Measurements from ENCODE around the gene CYSRT1. TPM values are rescaled to one million over a fixed set of nuclear protein-coding genes. Genes with fewer than 3 reads are reported as not detected.
"Not testable (repeated sequence)": the region's sequence is repeated elsewhere in the genome, so short reads cannot be mapped to it uniquely, and the experiment has no call there.

The CYSRT1 gene
- total RNA-seq, 1 experiment from 2014 or later = 1.4 TPM

DNA sequence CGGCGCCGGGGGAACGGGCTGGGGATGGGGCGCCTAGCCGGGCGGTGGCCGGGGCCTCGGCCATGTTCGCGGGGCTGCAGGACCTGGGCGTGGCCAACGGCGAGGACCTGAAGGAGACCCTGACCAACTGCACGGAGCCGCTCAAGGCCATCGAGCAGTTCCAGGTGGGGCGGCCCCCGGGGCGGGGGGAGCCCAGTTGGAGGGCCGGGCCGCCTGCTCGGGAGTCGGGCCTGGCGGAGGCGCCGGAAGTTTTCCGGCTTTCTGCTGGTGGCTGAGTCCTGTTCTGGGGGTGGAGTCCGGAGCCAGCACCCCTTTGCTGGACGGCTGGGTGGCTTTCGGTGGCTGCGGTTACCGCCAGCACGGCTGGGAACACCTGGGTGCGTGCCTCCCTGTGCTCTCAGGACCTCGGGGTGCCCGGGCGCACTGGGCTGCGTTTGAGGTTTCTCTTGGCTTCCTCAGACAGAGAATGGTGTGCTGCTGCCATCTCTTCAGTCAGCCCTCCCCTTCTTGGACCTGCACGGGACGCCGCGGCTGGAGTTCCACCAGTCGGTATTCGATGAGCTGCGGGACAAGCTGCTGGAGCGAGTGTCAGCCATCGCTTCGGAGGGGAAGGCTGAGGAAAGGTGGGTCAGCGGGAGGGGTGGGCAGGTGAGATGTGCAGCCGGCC is 30.6 kb downstream of the CYSRT1 start:
- intact Hi-C loops (cut with micrococcal nuclease) = no loop called here
- BruUV-seq (replicated peaks) = no TSS peak
- H3K4me3 Mint-ChIP-seq (ENCODE audit: unreplicated experiment) = peak overlapping the region; percentile 82
- no peaks in the 10 kb centered on the region for H3K27me3 Mint-ChIP-seq (ENCODE audit: insufficient read depth, unreplicated experiment)
- H3K9me3 Mint-ChIP-seq (ENCODE audit: unreplicated experiment) = no peaks in the 10 kb centered on the region
- no peak overlapping the region for H3K27ac Mint-ChIP-seq (ENCODE audit: low read depth, unreplicated experiment)
- peak; percentile 20 for DNase-seq (ENCODE audit: unreplicated experiment)
- POLR2A ChIA-PET = interaction anchor here (1.0 to 5.6 kb wide), 8 partner anchors 12 to 169 kb away, joined by 3 to 118 read pairs (median 5); partner anchors contain the start of genes MAN1B1, TOR4A, TPRN and TUBB4B
- H3K4me1 Mint-ChIP-seq (ENCODE audit: insufficient read depth, unreplicated experiment) = no peaks in the 10 kb centered on the region
- CTCF ChIA-PET = interaction anchor here (0.8 to 2.2 kb wide), 8 partner anchors 9 to 137 kb away, joined by 4 to 13 read pairs (median 6); partner anchors contain the start of gene TOR4A
- peaks cover 43% of the 10 kb centered on the region for H3K36me3 Mint-ChIP-seq (ENCODE audit: insufficient read depth, unreplicated experiment)
- TF ChIP-seq, protein P1, sequence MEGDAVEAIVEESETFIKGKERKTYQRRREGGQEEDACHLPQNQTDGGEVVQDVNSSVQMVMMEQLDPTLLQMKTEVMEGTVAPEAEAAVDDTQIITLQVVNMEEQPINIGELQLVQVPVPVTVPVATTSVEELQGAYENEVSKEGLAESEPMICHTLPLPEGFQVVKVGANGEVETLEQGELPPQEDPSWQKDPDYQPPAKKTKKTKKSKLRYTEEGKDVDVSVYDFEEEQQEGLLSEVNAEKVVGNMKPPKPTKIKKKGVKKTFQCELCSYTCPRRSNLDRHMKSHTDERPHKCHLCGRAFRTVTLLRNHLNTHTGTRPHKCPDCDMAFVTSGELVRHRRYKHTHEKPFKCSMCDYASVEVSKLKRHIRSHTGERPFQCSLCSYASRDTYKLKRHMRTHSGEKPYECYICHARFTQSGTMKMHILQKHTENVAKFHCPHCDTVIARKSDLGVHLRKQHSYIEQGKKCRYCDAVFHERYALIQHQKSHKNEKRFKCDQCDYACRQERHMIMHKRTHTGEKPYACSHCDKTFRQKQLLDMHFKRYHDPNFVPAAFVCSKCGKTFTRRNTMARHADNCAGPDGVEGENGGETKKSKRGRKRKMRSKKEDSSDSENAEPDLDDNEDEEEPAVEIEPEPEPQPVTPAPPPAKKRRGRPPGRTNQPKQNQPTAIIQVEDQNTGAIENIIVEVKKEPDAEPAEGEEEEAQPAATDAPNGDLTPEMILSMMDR (IDR thresholded peaks at IDR 0.05; ENCODE audit: unreplicated experiment) = no peak

GRCh38 chr9:137256362-137256761 is 31.4 kb downstream of the CYSRT1 start:
- Mint-ChIP-seq H3K27ac (ENCODE audit: low read depth, unreplicated experiment) (no peak overlapping the region), H3K36me3 (ENCODE audit: insufficient read depth, unreplicated experiment) (peaks cover 49% of the 10 kb centered on the region), H3K4me1 (ENCODE audit: insufficient read depth, unreplicated experiment) (no peaks in the 10 kb centered on the region), H3K27me3 (ENCODE audit: insufficient read depth, unreplicated experiment) (no peaks in the 10 kb centered on the region), H3K4me3 (ENCODE audit: unreplicated experiment) (peak overlapping the region; percentile 82), H3K9me3 (ENCODE audit: unreplicated experiment) (no peaks in the 10 kb centered on the region)
- CTCF ChIA-PET = interaction anchor here (0.6 to 1.3 kb wide), 8 partner anchors 9 to 562 kb away, joined by 3 to 13 read pairs (median 4); no protein-coding TSS in a partner anchor
- intact Hi-C loops (cut with micrococcal nuclease) = no loop called here
- DNase-seq (ENCODE audit: unreplicated experiment) = no peak
- TF ChIP-seq, protein P1 (IDR thresholded peaks at IDR 0.05; ENCODE audit: unreplicated experiment) = no peak
- POLR2A ChIA-PET = interaction anchor here (1.5 to 5.6 kb wide), 3 partner anchors 13 to 56 kb away, joined by 4 to 118 read pairs (median 6); partner anchors contain the start of genes TPRN and TUBB4B
- no TSS peak for BruUV-seq (replicated peaks)

DNA sequence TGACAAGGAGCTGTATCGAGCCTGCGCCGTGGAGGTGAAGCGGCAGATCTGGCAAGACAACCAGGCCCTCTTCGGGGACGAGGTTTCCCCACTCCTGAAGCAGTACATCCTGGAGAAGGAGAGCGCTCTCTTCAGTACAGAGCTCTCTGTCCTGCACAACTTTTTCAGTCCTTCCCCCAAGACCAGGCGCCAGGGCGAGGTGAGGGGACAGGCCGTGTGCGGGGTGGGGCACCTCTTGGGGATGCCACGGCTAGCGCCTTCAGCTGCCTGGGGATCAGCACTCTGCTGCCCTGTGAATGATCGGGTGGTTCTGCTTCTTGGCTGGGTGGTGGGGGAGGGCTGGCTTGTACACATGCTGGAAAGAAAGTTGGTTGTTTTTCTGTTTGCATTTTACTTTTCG is 31.9 kb downstream of the CYSRT1 start:
- TF ChIP-seq, protein P1 (IDR thresholded peaks at IDR 0.05; ENCODE audit: unreplicated experiment) = no peak
- DNase-seq (ENCODE audit: unreplicated experiment) = no peak
- intact Hi-C loops (cut with micrococcal nuclease) = no loop called here
- Mint-ChIP-seq H3K4me1 (ENCODE audit: insufficient read depth, unreplicated experiment) (peaks cover 4% of the 10 kb centered on the region), H3K9me3 (ENCODE audit: unreplicated experiment) (no peaks in the 10 kb centered on the region), H3K27ac (ENCODE audit: low read depth, unreplicated experiment) (no peak overlapping the region), H3K4me3 (ENCODE audit: unreplicated experiment) (peak overlapping the region; percentile 82), H3K27me3 (ENCODE audit: insufficient read depth, unreplicated experiment) (no peaks in the 10 kb centered on the region), H3K36me3 (ENCODE audit: insufficient read depth, unreplicated experiment) (peaks cover 54% of the 10 kb centered on the region)
- BruUV-seq (replicated peaks) = no TSS peak
- ChIA-PET POLR2A (interaction anchor here (1.8 to 5.6 kb wide), 2 partner anchors 13 to 33 kb away, joined by 6 to 118 read pairs; partner anchors contain the start of gene TUBB4B), CTCF (interaction anchor here (0.6 to 1.3 kb wide), 7 partner anchors 10 to 562 kb away, joined by 3 to 13 read pairs (median 5); no protein-coding TSS in a partner anchor)

- CTCF ChIA-PET = interaction anchor here (0.6 to 1.1 kb wide), 3 partner anchors 12 to 47 kb away, joined by 3 to 4 read pairs (median 3); no protein-coding TSS in a partner anchor
- POLR2A ChIA-PET = interaction anchor here (0.6 to 1.9 kb wide), 2 partner anchors 22 to 45 kb away, joined by 3 to 9 read pairs; partner anchors contain the start of gene TUBB4B
- H3K9me3 Mint-ChIP-seq (ENCODE audit: unreplicated experiment); H3K4me3 Mint-ChIP-seq (ENCODE audit: unreplicated experiment); H3K27ac Mint-ChIP-seq (ENCODE audit: low read depth, unreplicated experiment); BruUV-seq (replicated peaks); intact Hi-C loops (cut with micrococcal nuclease); H3K4me1 Mint-ChIP-seq (ENCODE audit: insufficient read depth, unreplicated experiment); H3K27me3 Mint-ChIP-seq (ENCODE audit: insufficient read depth, unreplicated experiment): not testable (repeated sequence)
- TF ChIP-seq, protein P1 (IDR thresholded peaks at IDR 0.05; ENCODE audit: unreplicated experiment) = peak; percentile 31
- DNase-seq (ENCODE audit: unreplicated experiment) = peak; percentile 36
- peaks cover 60% of the 10 kb centered on the region for H3K36me3 Mint-ChIP-seq (ENCODE audit: insufficient read depth, unreplicated experiment)
Observed at GRCh38 chr9:137262173-137262908, 37.4 kb downstream of the CYSRT1 start.

Data from MCF 10A (cell line).